Testis (tissue), 3 donors: ENCODE data around the gene GPR146. TPM values are rescaled to one million over a fixed set of nuclear protein-coding genes. Genes with fewer than 3 reads are reported as not detected.
A peak's percentile ranks its signal among the peaks of the same experiment; 100 is the strongest.

Experiments
- DNase-seq: peaks from one replicate; pipeline ENCODE4 v3.0.0-alpha.2; 2019
- H3K27ac ChIP-seq, 2 donors: fragments of 200-600 bp; sonication (generic); one replicate each; pipeline ENCODE4 v1.5.1; 2019
- H3K27me3 ChIP-seq: fragments of 200-600 bp; sonication (generic); one replicate; pipeline ENCODE4 v1.5.1; 2019
- H3K36me3 ChIP-seq: fragments of 200-600 bp; sonication (generic); one replicate; pipeline ENCODE4 v1.5.1; 2017; ENCODE audit warnings: low read depth; ENCODE audit errors: missing control alignments
- H3K4me1 ChIP-seq: fragments of 200-600 bp; sonication (generic); one replicate; pipeline ENCODE4 v1.5.1; 2019
- H3K4me3 ChIP-seq, 2 donors: fragments of 200-600 bp; sonication (generic); one replicate each; pipeline ENCODE4 v1.5.1; 2017 to 2019
- H3K9me3 ChIP-seq: fragments of 200-600 bp; sonication (generic); one replicate; pipeline ENCODE4 v1.5.1; 2017
- POLR2A ChIP-seq: fragments of 450-650 bp; IDR thresholded peaks from one replicate; pipeline ENCODE4 v1.6.1; 2017; ENCODE audit warnings: antibody characterized with exemption, mild to moderate bottlenecking, moderate library complexity
- WGBS, 2 donors: methylation state at CpG; one replicate each; pipeline ENCODE4 v1.1.5; 2018; 5-methylcytosine and 5-hydroxymethylcytosine counted together
- intact Hi-C: fragments of 100-400 bp; cut with DNase I; formaldehyde crosslinking; loops from one replicate; pipeline ENCODE4 v1.15.1; 2023; ENCODE audit warnings: low total_unique reads
- polyA plus RNA-seq: library from polyadenylated mRNA; stranded (reverse); fragments of 350-450 nt; fragmentation: Illumina TruSeq; extraction: RNeasy Lipid Tissue Mini Kit (QIAGEN cat#74804); gene quantifications from one replicate; pipeline ENCODE4 v1.2.3, GENCODE V29; 2014; ENCODE audit warnings: low read depth, low replicate concordance; ENCODE audit not compliant: insufficient read depth
- total RNA-seq, 2 donors: library from RNA; depleted of rRNA; stranded (reverse); fragments of >200 nt; gene quantifications; one replicate each; pipeline ENCODE4 v1.2.3, GENCODE V29; 2016
- TF ChIP-seq, protein P1 (sequence below), 3 experiments: fragments of 450-650 bp in 2 of 3; fragments of 200-600 bp in 1 of 3; sonication (generic) in 1 of 3; IDR thresholded peaks; one replicate each; pipeline ENCODE4 v1.5.1; 2016 to 2019; ENCODE audit warnings: antibody characterized with exemption in 3 of 3, mild to moderate bottlenecking in 2 of 3, moderate library complexity in 1 of 3

Gene GPR146
- total and polyA plus RNA-seq, 3 donors from 2014 or later: 5.3 to 14.4 (median 14.2) TPM

DNA sequence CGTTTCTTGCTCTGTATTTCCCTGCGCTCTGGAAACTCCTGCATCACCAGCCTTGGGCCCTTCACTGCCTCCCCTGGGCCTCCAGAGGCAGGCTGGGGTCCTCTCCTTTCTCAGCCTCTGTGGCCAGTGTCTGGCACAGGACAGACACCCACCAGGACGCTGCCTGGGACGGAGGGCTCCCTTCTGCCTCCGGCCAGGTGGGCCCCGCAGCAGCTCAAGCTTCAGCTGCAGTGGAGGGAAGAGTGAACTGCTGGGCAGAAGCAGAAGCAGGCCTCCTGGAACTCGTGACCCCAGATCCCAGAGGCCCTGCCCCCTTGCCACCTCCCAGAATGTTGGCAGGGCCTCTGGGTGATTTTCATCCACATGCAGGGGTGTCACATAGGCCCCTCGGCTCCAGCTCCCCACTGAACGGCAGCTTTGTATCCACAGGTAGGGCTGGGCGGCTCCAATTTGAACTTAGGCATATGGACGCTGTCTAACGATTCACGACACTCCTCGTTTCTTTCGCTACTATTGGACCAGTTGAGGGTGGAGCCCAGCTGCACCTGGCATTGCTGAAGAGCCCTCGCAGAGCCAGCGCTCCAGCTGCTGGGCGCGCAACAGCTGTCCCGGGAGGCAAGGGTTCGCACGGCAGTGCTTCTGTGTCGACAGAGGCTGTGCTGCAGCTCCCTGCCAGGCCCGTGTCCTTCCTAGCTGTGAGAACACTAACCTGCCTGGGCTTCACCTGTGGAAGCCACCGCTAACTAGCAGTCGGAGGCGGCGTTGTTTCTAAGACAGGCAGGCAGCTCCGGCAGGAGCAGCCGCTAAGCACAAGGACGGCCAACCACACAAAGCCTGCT lies 18.4 kb upstream of the GPR146 start:
- Histone ChIP-seq H3K4me1 (peaks cover 14% of the 10 kb centered on the region), H3K27me3 (no peaks in the 10 kb centered on the region), H3K9me3 (no peaks in the 10 kb centered on the region), H3K4me3 (no peak overlapping the region), H3K36me3 (no peaks in the 10 kb centered on the region), H3K27ac (no peak overlapping the region)
- no peak for DNase-seq
- WGBS, 2 donors: 82 to 88% methylated on average over 19 to 31 of the region's 31 CpGs
- intact Hi-C loops: no loop called here
- TF ChIP-seq, protein P1, sequence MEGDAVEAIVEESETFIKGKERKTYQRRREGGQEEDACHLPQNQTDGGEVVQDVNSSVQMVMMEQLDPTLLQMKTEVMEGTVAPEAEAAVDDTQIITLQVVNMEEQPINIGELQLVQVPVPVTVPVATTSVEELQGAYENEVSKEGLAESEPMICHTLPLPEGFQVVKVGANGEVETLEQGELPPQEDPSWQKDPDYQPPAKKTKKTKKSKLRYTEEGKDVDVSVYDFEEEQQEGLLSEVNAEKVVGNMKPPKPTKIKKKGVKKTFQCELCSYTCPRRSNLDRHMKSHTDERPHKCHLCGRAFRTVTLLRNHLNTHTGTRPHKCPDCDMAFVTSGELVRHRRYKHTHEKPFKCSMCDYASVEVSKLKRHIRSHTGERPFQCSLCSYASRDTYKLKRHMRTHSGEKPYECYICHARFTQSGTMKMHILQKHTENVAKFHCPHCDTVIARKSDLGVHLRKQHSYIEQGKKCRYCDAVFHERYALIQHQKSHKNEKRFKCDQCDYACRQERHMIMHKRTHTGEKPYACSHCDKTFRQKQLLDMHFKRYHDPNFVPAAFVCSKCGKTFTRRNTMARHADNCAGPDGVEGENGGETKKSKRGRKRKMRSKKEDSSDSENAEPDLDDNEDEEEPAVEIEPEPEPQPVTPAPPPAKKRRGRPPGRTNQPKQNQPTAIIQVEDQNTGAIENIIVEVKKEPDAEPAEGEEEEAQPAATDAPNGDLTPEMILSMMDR (IDR thresholded peaks at IDR 0.05): no peak
- no peak for TF ChIP-seq POLR2A

DNA sequence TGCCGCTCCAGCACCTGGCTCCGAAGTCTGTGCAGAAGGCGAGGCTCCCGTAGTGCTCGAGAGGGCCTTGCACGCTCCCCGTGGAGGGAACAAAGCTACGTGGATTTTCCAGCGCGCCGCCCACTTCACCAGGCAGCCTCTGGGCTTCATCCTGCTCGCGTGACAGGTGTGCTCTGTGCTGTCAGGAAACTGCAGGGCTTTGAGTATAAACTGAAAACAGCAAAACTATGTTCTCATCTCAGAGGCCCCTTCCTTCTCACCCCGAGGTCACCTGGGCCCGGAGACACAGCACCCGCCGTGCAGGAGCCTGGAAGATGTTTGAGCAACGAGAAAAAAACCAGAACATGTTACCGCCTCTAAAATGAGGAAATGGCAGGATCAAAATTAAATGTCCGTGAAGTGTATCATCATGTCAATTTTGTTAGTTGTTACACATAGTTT lies 17.6 kb upstream of the GPR146 start:
- TF ChIP-seq, protein P1 (IDR thresholded peaks at IDR 0.05): no peak
- no peak for TF ChIP-seq POLR2A
- H3K36me3 ChIP-seq: no peaks in the 10 kb centered on the region
- 73 to 74% methylated on average over 20 of the region's 20 CpGs for WGBS, 2 donors
- peaks cover 14% of the 10 kb centered on the region for H3K4me1 ChIP-seq
- H3K27ac ChIP-seq: peak overlapping the region in 1 of 2 donors; percentile 95
- H3K27me3 ChIP-seq: no peaks in the 10 kb centered on the region
- no peak overlapping the region for H3K4me3 ChIP-seq
- intact Hi-C loops: no loop called here
- no peak for DNase-seq
- no peaks in the 10 kb centered on the region for H3K9me3 ChIP-seq

DNA sequence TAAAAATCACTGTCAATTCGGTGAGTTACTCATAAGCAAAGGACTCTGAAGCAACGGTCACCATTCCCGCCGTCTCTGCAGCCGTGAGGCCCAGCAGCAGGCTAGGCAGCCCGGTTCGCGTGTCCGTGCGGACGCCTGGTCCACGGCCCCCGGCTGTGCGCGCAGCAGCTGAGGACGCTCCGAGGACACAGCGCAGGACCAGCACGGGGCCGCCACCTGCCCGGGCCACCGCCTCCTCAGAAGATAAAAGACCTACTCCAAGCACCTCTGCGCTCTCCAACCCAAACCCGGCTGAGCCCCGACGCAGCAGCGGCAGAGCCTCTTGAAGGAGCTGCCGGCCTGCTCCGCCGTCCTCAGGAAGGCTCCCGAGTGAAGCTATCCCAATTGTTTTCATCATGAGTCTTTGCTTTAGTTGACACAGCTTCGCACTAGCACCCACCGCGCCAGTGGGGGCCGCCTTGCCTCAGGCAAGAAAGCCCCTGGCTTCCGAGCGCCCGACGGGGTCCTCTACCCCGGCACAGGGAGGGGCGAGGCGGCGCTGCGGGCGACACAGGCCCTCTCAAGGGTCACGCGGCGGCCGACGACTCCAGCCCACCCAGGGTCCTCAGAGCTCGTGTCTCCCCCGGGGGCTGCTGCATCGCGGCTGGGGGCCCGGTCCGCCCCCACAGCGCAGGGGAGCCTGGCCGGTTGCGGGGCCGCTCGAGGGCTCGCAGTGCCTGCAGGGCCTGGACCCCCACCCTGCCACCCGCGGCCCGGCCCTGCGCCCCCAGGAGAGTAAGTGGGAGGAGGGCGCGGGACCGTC lies 16.9 kb upstream of the GPR146 start:
- Histone ChIP-seq H3K9me3 (no peaks in the 10 kb centered on the region), H3K4me3 (peak overlapping the region; percentile 75 to 85), H3K27ac (peak overlapping the region; percentile 95 to 98), H3K27me3 (no peaks in the 10 kb centered on the region), H3K4me1 (peaks cover 14% of the 10 kb centered on the region), H3K36me3 (no peaks in the 10 kb centered on the region)
- peak; percentile 45 for DNase-seq
- intact Hi-C loops: no loop called here
- WGBS, 2 donors: 11 to 24% methylated on average over 23 to 55 of the region's 69 CpGs
- TF ChIP-seq, protein P1 (IDR thresholded peaks at IDR 0.05): no peak
- TF ChIP-seq POLR2A: no peak

DNA sequence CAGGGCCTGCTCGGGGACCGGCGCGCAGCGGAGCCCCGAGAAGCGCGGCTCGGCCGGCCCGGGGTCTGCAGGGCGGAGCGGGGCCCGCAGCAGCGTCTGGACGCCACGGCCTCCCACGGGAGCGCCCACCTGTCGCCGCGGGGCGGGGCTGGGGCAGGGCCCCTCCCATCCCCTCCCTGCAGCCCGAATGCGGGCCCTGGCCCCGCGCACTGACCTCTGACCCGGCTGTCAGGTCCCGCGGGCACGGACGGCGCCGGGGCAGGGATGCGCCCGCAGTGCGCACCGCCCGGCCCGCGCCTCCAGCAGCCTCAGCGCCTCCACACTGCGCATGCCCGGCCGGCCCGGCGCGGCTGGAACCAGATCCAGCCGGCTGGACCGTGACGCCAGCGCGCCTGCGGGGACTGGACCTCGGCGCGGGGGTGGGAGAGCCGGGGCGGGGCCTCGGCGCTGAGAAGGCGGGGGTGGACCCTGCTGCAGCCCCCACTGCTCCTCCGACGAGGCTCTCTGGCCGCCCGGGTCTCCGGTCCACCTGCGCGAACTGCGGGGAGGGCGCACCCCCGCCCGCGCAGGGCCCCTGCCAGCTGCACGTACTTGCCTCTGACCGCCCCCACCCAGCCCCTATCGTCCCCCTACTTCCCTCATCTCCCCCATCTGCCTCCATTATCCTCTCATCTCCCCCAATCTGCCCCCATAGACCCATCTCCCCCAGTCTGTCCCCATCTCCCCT lies 16.1 kb upstream of the GPR146 start:
- intact Hi-C loops: no loop called here
- Histone ChIP-seq H3K9me3 (no peaks in the 10 kb centered on the region), H3K4me1 (peaks cover 14% of the 10 kb centered on the region), H3K27me3 (no peaks in the 10 kb centered on the region), H3K36me3 (no peaks in the 10 kb centered on the region), H3K4me3 (peak overlapping the region; percentile 75 to 85), H3K27ac (peak overlapping the region; percentile 95 to 98)
- DNase-seq: peak; percentile 86
- WGBS, 2 donors: 0 to 1% methylated on average over 12 to 19 of the region's 77 CpGs
- TF ChIP-seq POLR2A: no peak
- TF ChIP-seq, protein P1 (IDR thresholded peaks at IDR 0.05): no peak
